CD4-positive, alpha-beta T cell treated with Interleukin-10 for 1 hour (primary cell): ENCODE measurements around the gene PAX6.

Source experiments
- DNase-seq: peaks from one replicate; pipeline ENCODE4 v3.0.0-alpha.2; 2020

Gene PAX6

GRCh38 chr11:31807799-31808667 is 3.1 kb downstream of the PAX6 start:
- no peak for DNase-seq

GRCh38 chr11:31806928-31807798 is 4.0 kb downstream of the PAX6 start:
- DNase-seq = no peak

- DNase-seq = no peak
Measured at GRCh38 chr11:31806186-31806927, 4.8 kb downstream of the PAX6 start.

GRCh38 chr11:31805629-31806185 is 5.4 kb downstream of the PAX6 start:
- DNase-seq = no peak

GRCh38 chr11:31805037-31805628 is 6.0 kb downstream of the PAX6 start:
- DNase-seq = no peak

- no peak for DNase-seq
Measured at GRCh38 chr11:31804312-31805036, 6.6 kb downstream of the PAX6 start.

GRCh38 chr11:31803813-31804311 is 7.3 kb downstream of the PAX6 start:
- DNase-seq = no peak

GRCh38 chr11:31802990-31803812 is 7.9 kb downstream of the PAX6 start:
- DNase-seq = no peak

- DNase-seq = no peak
Measured at GRCh38 chr11:31802609-31802989, 8.5 kb downstream of the PAX6 start.

GRCh38 chr11:31802000-31802551 is 9.0 kb downstream of the PAX6 start:
- DNase-seq = no peak

- DNase-seq = no peak
Measured at GRCh38 chr11:31801298-31801702, 9.8 kb downstream of the PAX6 start.

GRCh38 chr11:31800398-31801265 is 10.5 kb downstream of the PAX6 start:
- no peak for DNase-seq

GRCh38 chr11:31799435-31800397 is 11.4 kb downstream of the PAX6 start:
- no peak for DNase-seq

- no peak for DNase-seq
Measured at GRCh38 chr11:31798554-31799434, 12.3 kb downstream of the PAX6 start.

GRCh38 chr11:31798057-31798553 is 13.0 kb downstream of the PAX6 start:
- DNase-seq = no peak

GRCh38 chr11:31797190-31798056 is 13.7 kb downstream of the PAX6 start:
- DNase-seq = no peak
